Chondrocyte (in vitro differentiated cells): ENCODE data around the gene TSHZ2. TPM values are rescaled to one million over a fixed set of nuclear protein-coding genes. Genes with fewer than 3 reads are reported as not detected.
"Not testable (repeated sequence)": the region's sequence is repeated elsewhere in the genome, so short reads cannot be mapped to it uniquely, and the experiment has no call there.

ENCODE experiments used
- DNase-seq: peaks from one replicate; pipeline ENCODE4 v3.0.0; 2021; ENCODE audit warnings: mixed read lengths, low spot score
- H3K27ac Mint-ChIP-seq: one replicate; pipeline ENCODE4 v1.8.0; 2021; ENCODE audit warnings: mild to moderate bottlenecking, moderate library complexity, mixed read lengths; ENCODE audit not compliant: unreplicated experiment
- H3K27me3 Mint-ChIP-seq: 2 replicates; pipeline ENCODE4 v1.8.0; 2021; ENCODE audit warnings: low read depth, mixed read lengths
- H3K36me3 Mint-ChIP-seq: 2 replicates; pipeline ENCODE4 v1.8.0; 2021; ENCODE audit warnings: low read depth, mixed read lengths
- H3K4me1 Mint-ChIP-seq: 2 replicates; pipeline ENCODE4 v1.8.0; 2021; ENCODE audit warnings: low read depth, mild to moderate bottlenecking, mixed read lengths
- H3K4me3 Mint-ChIP-seq: one replicate; pipeline ENCODE4 v1.8.0; 2021; ENCODE audit warnings: mild to moderate bottlenecking, moderate library complexity, mixed read lengths; ENCODE audit not compliant: unreplicated experiment
- H3K9me3 Mint-ChIP-seq: 2 replicates; pipeline ENCODE4 v1.8.0; 2021; ENCODE audit warnings: low read depth, mixed read lengths
- total RNA-seq: library from RNA; stranded (reverse); gene quantifications from 3 replicates; pipeline ENCODE4 v1.2.1, GENCODE V29; 2021
- TF ChIP-seq, protein P1 (sequence below): fragments of 200-600 bp; sonication (generic); IDR thresholded peaks from 2 replicates; pipeline ENCODE4 v1.5.0; 2021; ENCODE audit warnings: antibody characterized with exemption, mild to moderate bottlenecking, moderate library complexity

TSHZ2 gene
- total RNA-seq, 1 donor from 2014 or later = 0.37 TPM

GRCh38 chr20:53364646-53365045, 392.5 kb downstream of the TSHZ2 start:
- no peaks in the 10 kb centered on the region for H3K9me3 Mint-ChIP-seq
- TF ChIP-seq, protein P1, sequence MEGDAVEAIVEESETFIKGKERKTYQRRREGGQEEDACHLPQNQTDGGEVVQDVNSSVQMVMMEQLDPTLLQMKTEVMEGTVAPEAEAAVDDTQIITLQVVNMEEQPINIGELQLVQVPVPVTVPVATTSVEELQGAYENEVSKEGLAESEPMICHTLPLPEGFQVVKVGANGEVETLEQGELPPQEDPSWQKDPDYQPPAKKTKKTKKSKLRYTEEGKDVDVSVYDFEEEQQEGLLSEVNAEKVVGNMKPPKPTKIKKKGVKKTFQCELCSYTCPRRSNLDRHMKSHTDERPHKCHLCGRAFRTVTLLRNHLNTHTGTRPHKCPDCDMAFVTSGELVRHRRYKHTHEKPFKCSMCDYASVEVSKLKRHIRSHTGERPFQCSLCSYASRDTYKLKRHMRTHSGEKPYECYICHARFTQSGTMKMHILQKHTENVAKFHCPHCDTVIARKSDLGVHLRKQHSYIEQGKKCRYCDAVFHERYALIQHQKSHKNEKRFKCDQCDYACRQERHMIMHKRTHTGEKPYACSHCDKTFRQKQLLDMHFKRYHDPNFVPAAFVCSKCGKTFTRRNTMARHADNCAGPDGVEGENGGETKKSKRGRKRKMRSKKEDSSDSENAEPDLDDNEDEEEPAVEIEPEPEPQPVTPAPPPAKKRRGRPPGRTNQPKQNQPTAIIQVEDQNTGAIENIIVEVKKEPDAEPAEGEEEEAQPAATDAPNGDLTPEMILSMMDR = no peak
- H3K36me3 Mint-ChIP-seq = no peaks in the 10 kb centered on the region
- H3K4me1 Mint-ChIP-seq = no peaks in the 10 kb centered on the region
- DNase-seq = no peak
- peaks cover under 1% of the 10 kb centered on the region for H3K27me3 Mint-ChIP-seq
- no peak overlapping the region for H3K4me3 Mint-ChIP-seq
- no peak overlapping the region for H3K27ac Mint-ChIP-seq

DNA sequence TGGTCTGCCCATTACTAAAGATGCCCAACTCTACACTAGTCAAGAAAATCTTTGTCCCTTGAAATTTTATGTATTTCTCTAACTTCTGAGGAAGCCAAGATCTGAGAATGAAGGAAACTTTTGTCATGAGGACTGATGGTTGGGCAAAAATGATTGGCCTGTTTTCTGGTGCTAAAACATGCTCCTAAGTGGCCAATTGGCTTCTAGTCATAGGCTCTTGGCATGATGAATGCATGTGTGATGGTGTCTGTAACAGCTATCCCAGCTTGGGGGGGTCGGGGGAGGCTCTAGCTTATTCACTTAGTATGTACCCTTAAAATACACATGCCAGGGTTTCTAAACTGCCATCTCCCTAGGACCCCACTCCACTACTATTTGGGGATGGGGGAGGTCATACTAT, 392.9 kb downstream of the TSHZ2 start:
- Mint-ChIP-seq H3K27me3 (no peaks in the 10 kb centered on the region), H3K36me3 (no peaks in the 10 kb centered on the region), H3K4me3 (no peak overlapping the region), H3K4me1 (peaks cover 2% of the 10 kb centered on the region), H3K27ac (no peak overlapping the region), H3K9me3 (no peaks in the 10 kb centered on the region)
- TF ChIP-seq, protein P1 = no peak
- DNase-seq = no peak

- H3K27me3 Mint-ChIP-seq = no peaks in the 10 kb centered on the region
- DNase-seq = no peak
- H3K4me1 Mint-ChIP-seq = peaks cover 2% of the 10 kb centered on the region
- TF ChIP-seq, protein P1 = no peak
- H3K27ac Mint-ChIP-seq = no peak overlapping the region
- H3K9me3 Mint-ChIP-seq = no peaks in the 10 kb centered on the region
- no peak overlapping the region for H3K4me3 Mint-ChIP-seq
- H3K36me3 Mint-ChIP-seq = no peaks in the 10 kb centered on the region
These were observed 393.4 kb downstream of the TSHZ2 start for GRCh38 chr20:53365539-53366075.

DNA sequence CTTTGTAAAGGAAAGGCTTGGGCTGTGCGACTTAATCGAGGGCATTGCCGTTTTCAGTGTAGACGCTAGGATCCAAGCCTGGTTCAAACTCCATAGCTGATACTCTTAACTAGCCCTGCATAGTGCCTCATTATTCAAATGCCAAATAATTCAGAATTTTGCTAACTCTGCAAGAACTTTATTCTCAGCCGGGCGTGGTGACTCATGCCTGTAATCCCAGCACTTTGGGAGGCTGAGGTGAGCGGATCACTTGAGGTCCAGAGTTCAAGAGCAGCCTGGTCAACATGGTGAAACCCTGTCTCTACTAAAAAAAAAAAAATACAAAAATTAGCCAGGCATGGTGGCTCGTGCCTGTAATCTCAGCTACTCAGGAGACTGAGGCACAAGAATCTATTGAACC, 394.8 kb downstream of the TSHZ2 start:
- H3K4me3 Mint-ChIP-seq, DNase-seq, H3K9me3 Mint-ChIP-seq, H3K27ac Mint-ChIP-seq, H3K27me3 Mint-ChIP-seq, H3K4me1 Mint-ChIP-seq, H3K36me3 Mint-ChIP-seq: not testable (repeated sequence)

DNA sequence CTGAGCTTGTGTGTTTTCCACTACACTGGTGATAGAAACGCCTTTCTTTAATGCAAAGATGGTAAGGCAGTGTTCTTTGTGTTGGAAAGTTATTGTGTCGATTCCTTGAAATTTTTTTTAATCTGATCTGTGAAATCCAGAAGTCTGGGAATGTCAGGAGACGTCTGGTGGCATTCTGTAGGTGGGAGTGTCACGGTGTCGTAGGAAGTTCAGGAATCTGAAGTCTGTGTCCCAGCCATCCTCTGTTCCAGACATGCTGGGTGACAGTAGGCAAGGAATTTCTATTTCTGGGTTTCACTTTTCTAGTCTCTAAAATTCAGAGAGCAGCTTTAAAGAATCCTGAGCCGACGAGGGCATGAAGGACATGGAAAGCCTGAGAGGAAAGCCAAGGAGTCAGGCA, 397.7 kb downstream of the TSHZ2 start:
- no peak overlapping the region for H3K27ac Mint-ChIP-seq
- H3K27me3 Mint-ChIP-seq = no peaks in the 10 kb centered on the region
- peaks cover 2% of the 10 kb centered on the region for H3K4me1 Mint-ChIP-seq
- H3K36me3 Mint-ChIP-seq = no peaks in the 10 kb centered on the region
- TF ChIP-seq, protein P1 = no peak
- no peak for DNase-seq
- no peaks in the 10 kb centered on the region for H3K9me3 Mint-ChIP-seq
- H3K4me3 Mint-ChIP-seq = no peak overlapping the region

DNA sequence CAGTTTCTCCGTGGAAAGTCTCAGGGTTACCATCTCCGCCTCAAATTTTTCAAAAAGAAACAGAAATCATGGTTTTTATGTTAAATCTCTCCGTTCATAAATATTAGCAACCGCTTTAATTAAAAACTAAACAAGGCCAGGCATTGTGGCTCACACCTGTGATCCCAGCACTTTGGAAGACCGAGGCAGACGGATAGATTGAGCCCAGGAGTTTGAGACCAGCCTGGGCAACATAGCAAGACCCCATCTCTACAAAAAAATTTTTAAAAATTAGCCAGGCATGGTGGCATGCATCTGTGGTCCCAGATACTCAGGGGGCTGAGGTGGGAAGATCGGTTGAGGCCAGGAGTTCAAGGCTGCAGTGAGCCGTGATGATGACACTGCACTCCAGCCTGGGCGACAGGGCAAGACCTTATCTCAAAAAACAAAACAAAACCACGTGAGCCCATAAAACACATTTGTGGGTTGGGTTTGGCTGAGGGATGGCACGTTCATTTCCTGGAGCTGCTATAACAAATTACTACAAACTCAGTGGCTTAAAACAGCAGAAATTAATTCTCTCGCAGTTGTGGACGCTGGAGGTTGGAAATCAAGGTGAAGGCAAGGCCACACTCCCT, 398.3 kb downstream of the TSHZ2 start:
- no peaks in the 10 kb centered on the region for H3K27me3 Mint-ChIP-seq
- no peaks in the 10 kb centered on the region for H3K36me3 Mint-ChIP-seq
- TF ChIP-seq, protein P1 = no peak
- H3K4me3 Mint-ChIP-seq = no peak overlapping the region
- no peak overlapping the region for H3K27ac Mint-ChIP-seq
- no peaks in the 10 kb centered on the region for H3K9me3 Mint-ChIP-seq
- H3K4me1 Mint-ChIP-seq = peaks cover 2% of the 10 kb centered on the region
- DNase-seq = no peak
